GM12891 (cell line): Measurements from ENCODE around the gene PLIN4.

Experiments used
- DNase-seq: peaks from one replicate; pipeline ENCODE4 v3.0.0; 2011; ENCODE audit warnings: low spot score; ENCODE audit not compliant: insufficient read length
- FAIRE-seq: peaks from 2 replicates; lab custom pipeline; 2011; peaks lifted over from hg19 to GRCh38; lab: Jason Lieb, UNC
- PAX5 ChIP-seq: IDR thresholded peaks from 2 replicates; pipeline ENCODE4 v1.6.1; 2011; ENCODE audit warnings: low read length, moderate library complexity, mild to moderate bottlenecking; ENCODE audit not compliant: insufficient read depth, severe bottlenecking
- POLR2A ChIP-seq: IDR thresholded peaks from 2 replicates; pipeline ENCODE4 v1.6.1; 2011; ENCODE audit warnings: low read depth, low read length, control low read depth
- POLR2AphosphoS5 ChIP-seq: IDR thresholded peaks from 2 replicates; pipeline ENCODE4 v1.6.1; 2011; ENCODE audit warnings: low read depth, low read length, control low read depth
- POU2F2 ChIP-seq: IDR thresholded peaks from 2 replicates; pipeline ENCODE4 v1.6.1; 2011; ENCODE audit warnings: low read depth, mild to moderate bottlenecking, control low read depth, low read length, moderate library complexity
- SPI1 ChIP-seq: IDR thresholded peaks from 2 replicates; pipeline ENCODE4 v1.6.1; 2011; ENCODE audit warnings: low read depth, low read length, control low read depth
- TAF1 ChIP-seq: IDR thresholded peaks from 2 replicates; pipeline ENCODE4 v1.6.1; 2011; ENCODE audit warnings: low read depth, low read length, control low read depth

Gene PLIN4

DNA sequence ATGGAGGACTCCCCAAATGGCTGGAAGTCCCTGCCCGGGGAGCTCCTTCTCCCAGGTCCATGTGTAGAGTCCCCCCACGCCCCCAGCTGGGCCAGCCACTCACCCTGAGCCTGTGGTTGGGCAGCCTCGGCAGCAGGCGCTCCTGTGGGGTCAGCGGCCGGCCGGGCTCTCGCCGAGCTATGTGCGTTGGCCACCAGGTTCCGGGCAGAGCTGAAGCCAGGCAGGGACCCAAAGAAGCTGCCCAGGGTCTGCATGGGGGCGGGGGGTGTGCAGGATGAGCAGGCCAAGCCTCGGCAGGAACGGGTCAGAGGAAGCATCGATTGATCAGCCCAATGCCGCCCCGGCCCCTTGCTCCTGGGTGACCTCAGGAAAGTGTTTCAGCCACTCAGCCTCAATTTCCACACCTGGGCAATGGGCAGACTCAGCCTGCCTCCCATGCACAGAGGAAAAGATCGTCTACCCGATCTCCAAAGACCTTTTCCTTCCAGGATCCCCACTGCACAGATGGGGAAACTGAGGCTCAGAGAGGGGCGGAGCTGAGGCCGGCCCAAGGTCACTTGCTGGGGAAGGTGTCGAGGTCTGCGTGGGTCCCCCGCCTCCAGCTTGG is 732 bp downstream of the PLIN4 start:
- TF ChIP-seq PAX5, result no peak
- DNase-seq (no peak), FAIRE-seq (no peak)

DNA sequence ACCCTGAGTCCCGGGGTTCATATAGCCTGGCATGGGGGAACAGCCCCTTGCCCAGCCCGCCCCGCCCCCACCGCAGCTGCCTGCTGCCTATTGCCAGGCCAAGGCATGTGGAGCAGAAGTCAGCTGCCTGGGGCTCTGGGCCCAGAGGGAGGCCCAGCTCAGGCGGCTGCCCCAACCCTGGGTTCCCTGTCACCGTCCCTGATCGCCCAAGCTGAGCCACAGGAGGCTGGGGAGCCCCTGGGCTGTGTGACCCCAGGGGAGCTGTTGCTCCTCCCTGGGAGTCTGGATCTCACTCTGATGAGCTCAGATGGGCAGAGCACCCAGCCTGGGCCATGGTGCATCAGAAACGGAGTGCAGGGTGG is 1.4 kb downstream of the PLIN4 start:
- TF ChIP-seq POLR2A (no peak), TAF1 (no peak), POLR2AphosphoS5 (no peak), POU2F2 (no peak), SPI1 (no peak), PAX5 (no peak)
- FAIRE-seq, result no peak
- DNase-seq, result no peak

DNA sequence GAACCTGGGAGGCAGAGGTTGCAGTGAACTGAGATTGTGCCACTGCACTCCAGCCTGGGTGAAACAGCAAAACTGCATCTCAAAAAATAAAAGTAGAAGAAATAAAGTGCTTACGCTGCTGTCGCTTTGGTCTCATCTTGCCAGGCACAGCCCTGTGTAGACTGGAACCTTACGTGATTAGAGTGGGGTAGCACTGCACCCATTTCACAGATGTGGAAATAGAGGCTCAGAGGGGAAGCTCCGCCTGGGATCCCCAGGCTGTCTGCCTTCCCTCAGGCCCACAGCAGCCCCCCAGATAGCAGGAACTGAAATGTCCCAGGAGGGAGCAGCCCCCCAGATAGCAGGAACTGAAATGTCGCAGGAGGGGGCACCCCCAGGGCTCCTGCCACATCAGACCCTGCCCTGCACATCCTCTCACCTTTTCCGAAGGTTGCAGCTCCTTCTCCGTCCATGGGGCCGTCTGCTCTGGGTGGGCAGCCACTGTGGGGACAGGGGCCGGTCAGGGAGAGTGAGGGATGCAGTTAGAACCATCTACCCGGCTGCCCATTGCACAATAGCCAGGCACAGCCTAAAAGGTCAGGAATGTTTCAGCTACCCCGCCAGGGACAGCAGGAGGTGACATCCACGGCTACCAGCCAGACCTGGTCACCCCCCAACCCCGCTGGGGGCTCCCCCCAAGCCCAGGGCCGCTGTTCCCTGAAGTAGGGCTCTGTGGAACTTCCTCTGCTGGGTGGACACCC is 1.9 kb downstream of the PLIN4 start:
- TF ChIP-seq SPI1 (no peak), PAX5 (no peak), POU2F2 (no peak), POLR2AphosphoS5 (no peak), POLR2A (no peak), TAF1 (no peak)
- DNase-seq, result no peak
- FAIRE-seq, result no peak

DNA sequence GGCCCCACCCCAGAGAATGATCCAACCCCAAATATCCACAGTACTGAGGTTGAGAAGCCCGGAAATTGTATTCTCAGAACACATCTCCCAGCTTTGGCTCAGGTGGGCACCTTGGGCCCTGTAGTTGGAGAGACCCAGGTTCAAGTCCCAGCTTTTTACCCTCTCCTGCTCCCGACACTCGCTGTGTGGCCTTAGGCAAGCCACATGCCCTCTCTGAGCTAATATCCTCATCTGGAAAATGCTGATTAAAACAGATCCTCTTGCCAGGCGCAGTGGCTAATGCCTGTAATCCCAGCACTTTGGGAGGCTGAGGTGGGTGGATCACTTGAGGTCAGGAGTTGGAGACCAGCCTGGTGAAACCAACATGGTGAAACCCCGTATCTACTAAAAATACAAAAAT is 2.6 kb downstream of the PLIN4 start:
- DNase-seq (no peak), FAIRE-seq (no peak)
- TF ChIP-seq POU2F2 (no peak), POLR2A (no peak), TAF1 (no peak), PAX5 (no peak), POLR2AphosphoS5 (no peak), SPI1 (no peak)

DNA sequence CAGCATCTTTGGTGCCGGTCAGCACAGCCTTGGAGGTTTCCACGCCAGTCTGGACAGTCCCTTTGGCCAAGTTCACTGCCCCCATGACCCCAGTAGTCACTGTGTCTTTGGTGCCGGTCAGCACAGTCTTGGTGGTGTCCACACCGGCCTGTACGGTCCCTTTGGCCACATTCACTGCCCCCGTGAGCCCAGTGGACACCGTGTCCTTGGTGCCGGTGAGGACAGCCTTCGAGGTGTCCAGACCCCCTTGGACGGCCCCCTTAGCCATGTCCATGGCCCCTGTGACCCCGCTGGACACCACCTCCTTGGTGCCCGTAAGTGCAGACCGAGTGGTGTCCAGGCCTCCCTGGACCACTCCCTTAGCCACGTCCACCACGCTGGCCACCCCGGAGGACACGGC is 5.0 kb downstream of the PLIN4 start:
- TF ChIP-seq POLR2A (no peak), POLR2AphosphoS5 (no peak), POU2F2 (no peak), SPI1 (no peak), TAF1 (no peak), PAX5 (no peak)
- FAIRE-seq (no peak), DNase-seq (no peak)

DNA sequence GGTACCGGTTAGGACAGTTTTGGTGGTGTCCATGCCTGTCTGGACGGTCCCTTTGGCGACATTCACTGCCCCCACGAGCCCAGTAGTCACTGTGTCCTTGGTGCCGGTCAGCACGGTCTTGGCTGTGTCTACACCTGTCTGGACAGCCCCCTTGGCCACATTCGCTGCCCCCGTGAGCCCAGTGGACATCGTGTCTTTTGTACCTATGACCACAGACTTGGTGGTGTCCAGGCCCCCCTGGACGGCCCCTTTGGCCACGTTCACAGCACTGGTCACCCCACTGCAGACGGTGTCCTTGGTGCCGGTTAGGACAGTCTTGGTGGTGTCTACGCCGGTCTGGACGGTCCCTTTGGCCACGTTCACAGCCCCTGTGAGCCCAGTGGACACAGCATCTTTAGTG is 6.2 kb downstream of the PLIN4 start:
- DNase-seq (no peak), FAIRE-seq (no peak)
- TF ChIP-seq SPI1, result no peak
- TF ChIP-seq POLR2A, result no peak
- no peak for TF ChIP-seq POLR2AphosphoS5
- no peak for TF ChIP-seq POU2F2
- TF ChIP-seq PAX5, result no peak
- TF ChIP-seq TAF1, result no peak

DNA sequence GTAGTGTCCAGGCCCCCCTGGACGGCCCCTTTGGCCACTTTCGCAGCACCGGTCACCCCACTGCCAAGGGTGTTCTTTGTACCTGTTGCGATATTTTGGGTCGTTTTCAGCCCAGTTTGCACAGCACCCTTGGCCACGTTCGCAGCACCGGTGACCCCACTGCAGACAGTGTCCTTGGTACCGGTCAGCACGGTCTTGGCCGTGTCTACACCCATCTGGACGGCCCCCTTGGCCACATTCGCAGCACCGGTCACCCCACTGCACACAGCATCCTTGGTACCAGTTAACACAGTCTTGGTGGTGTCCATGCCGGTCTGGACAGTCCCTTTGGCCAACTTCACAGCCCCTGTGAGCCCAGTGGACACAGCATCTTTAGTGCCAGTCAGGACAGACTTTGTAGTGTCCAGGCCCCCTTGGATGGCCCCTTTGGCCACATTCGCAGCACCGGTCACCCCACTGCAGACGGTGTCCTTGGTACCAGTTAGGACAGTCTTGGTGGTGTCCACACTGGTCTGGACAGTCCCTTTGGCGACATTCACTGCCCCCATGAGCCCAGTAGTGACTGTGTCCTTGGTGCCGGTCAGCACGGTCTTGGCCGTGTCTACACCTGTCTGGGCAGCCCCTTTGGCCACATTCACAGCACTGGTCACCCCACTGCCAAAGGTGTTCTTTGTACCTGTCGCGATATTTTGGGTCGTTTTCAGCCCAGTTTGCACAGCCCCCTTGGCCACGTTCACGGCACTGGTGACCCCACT is 6.8 kb downstream of the PLIN4 start:
- FAIRE-seq, result no peak
- TF ChIP-seq PAX5 (no peak), SPI1 (no peak), TAF1 (no peak), POLR2A (no peak), POLR2AphosphoS5 (no peak), POU2F2 (no peak)
- DNase-seq, result no peak

DNA sequence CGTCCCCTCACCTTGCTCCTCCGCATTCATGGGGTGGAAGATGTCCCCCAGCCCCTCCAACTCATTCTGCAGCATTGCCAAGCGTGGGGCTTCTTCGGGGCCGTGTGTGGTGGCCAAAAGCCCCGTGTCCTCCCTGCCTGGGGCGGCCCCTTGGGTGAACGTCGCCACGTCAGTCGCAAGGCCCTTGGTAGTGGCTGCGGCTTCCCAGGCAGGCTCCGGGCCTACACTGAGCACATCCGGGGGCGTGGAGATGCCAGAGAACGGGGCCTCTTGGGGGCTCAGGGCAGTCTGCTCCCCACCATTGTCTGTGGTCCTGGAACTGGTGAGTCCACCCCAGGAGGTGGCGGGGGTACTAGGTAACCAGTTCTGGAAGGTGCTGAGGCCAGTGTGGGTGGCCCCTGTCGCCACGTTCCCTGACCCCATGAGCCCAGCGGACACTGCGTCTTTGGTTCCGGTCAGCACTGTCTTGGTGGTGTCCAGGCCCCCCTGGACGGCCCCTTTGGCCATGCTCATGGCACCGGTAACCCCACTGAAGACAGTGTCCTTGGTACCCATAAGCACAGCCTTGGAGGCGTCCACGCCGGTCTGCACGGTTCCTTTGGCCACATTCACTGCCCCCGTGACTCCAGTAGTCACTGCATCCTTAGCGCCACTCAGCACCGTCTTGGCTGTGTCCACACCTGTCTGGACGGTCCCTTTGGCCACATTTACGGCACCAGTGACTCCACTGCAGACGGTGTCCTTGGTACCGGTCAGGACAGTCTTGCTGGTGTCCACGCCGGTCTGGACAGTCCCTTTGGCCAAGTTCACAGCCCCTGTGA is 7.6 kb downstream of the PLIN4 start:
- no peak for DNase-seq
- no peak for FAIRE-seq
- TF ChIP-seq POU2F2, result no peak
- TF ChIP-seq POLR2AphosphoS5, result no peak
- no peak for TF ChIP-seq TAF1
- TF ChIP-seq SPI1, result no peak
- no peak for TF ChIP-seq PAX5
- no peak for TF ChIP-seq POLR2A

DNA sequence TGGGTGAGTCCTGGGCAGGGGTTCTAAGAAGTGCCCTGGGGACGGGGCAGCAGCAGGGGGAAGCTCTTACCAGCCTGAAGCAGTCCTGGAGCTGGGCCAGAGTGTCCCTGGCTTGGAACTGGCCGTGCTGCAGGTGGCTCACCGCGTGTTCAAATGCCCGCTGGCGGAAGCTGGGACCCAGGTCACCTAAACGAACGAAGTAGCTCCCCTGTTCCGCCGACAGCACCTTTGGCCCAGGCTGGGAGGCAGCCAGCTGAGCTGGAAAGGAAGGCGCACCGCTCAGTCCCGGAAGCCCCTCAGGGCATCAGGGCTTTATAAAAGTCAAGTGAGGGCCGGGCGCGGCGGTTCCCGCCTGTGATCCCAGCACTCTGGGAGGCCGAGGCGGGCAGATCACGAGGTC is 9.6 kb downstream of the PLIN4 start:
- DNase-seq (no peak), FAIRE-seq (no peak)
- TF ChIP-seq POLR2AphosphoS5 (no peak), POU2F2 (no peak), TAF1 (no peak), SPI1 (no peak), PAX5 (no peak), POLR2A (no peak)
